H54 (cell line): ENCODE measurements around the gene RBL2.
A peak's percentile ranks its signal among the peaks of the same experiment; 100 is the strongest.
"Not testable (repeated sequence)": the region's sequence is repeated elsewhere in the genome, so short reads cannot be mapped to it uniquely, and the experiment has no call there.

Source experiments
- DNase-seq: peaks from one replicate; pipeline ENCODE4 v3.0.0; 2011; ENCODE audit warnings: low spot score, mixed read lengths; ENCODE audit not compliant: insufficient read length
- FAIRE-seq: peaks from 3 replicates; lab custom pipeline; 2011; peaks lifted over from hg19 to GRCh38; lab: Jason Lieb, UNC
- POLR2A ChIP-seq: IDR thresholded peaks from 2 replicates; pipeline ENCODE4 v1.6.1; 2011; ENCODE audit warnings: low read depth, mild to moderate bottlenecking, low read length

RBL2 gene, protein sequence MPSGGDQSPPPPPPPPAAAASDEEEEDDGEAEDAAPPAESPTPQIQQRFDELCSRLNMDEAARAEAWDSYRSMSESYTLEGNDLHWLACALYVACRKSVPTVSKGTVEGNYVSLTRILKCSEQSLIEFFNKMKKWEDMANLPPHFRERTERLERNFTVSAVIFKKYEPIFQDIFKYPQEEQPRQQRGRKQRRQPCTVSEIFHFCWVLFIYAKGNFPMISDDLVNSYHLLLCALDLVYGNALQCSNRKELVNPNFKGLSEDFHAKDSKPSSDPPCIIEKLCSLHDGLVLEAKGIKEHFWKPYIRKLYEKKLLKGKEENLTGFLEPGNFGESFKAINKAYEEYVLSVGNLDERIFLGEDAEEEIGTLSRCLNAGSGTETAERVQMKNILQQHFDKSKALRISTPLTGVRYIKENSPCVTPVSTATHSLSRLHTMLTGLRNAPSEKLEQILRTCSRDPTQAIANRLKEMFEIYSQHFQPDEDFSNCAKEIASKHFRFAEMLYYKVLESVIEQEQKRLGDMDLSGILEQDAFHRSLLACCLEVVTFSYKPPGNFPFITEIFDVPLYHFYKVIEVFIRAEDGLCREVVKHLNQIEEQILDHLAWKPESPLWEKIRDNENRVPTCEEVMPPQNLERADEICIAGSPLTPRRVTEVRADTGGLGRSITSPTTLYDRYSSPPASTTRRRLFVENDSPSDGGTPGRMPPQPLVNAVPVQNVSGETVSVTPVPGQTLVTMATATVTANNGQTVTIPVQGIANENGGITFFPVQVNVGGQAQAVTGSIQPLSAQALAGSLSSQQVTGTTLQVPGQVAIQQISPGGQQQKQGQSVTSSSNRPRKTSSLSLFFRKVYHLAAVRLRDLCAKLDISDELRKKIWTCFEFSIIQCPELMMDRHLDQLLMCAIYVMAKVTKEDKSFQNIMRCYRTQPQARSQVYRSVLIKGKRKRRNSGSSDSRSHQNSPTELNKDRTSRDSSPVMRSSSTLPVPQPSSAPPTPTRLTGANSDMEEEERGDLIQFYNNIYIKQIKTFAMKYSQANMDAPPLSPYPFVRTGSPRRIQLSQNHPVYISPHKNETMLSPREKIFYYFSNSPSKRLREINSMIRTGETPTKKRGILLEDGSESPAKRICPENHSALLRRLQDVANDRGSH

DNA sequence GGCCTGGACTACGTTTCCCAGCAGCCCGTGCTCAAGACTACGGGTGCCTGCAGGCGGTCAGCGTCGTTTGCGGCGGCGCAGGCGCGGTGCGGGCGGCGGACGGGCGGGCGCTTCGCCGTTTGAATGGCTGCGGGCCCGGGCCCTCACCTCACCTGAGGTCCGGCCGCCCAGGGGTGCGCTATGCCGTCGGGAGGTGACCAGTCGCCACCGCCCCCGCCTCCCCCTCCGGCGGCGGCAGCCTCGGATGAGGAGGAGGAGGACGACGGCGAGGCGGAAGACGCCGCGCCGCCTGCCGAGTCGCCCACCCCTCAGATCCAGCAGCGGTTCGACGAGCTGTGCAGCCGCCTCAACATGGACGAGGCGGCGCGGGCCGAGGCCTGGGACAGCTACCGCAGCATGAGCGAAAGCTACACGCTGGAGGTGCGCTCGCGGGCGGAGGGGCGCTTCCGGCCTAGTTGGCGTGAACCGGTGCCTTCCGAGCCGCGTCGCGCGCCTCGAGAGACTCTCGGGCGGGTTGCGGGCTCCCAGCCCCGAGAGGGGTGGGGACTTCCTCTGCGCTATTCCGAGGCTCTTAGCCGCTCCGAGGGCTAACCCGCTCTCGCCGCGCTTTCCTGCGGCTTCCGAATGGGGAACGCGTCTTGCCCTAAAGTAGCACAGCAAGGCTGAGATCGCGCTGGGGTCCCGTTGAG lies at the start of gene RBL2:
Gene RBL2 (plus strand): TSS at position 95 of the 689 bp plus-strand sequence. CDS start 86 bp downstream, at position 181.
- peak; percentile 63 for DNase-seq
- TF ChIP-seq POLR2A = peak; percentile 49; the same call in 1 of the 2 replicates
- FAIRE-seq = peak; percentile 58

DNA sequence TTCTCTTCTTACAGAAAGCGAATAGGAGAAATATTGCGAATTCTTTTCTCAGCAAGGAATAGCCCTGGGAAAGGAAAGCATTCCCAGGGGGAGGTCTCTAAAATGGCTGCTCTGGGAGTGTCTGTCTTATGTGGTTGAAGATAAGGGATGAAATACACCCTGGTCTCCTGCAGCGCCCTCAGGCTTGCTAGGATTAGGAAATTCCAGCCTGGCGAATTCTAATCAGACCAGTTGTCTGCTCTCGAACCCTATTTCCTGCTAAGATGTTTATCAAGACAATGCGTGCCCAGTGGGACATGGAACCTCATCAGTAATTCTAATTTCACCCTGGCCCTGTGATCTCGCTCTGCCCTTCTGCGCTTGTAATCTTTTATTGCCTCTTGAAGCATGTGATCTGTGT lies 49.7 kb upstream of the RBL2 start:
- not testable (repeated sequence) for FAIRE-seq, DNase-seq

DNA sequence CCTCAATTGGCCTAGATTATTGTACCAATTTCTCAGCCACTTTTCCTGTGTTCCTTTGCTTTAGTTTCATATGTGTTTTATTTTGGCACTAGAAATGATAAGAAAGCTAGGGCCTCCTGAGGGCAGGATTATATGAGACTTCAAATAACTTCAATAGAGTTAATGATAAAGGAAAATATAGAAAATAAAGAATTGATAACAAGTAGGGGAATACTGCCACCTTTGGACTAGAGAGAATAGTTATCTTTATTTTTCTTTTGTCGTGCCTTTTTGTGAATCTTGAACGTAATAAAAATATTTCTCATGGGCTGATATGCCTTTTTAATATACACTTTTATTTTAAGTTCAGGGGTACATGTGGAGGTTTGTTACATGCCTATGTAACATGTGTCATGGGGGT lies 29.3 kb upstream of the RBL2 start:
- DNase-seq (no peak), FAIRE-seq (no peak)
- no peak for TF ChIP-seq POLR2A

DNA sequence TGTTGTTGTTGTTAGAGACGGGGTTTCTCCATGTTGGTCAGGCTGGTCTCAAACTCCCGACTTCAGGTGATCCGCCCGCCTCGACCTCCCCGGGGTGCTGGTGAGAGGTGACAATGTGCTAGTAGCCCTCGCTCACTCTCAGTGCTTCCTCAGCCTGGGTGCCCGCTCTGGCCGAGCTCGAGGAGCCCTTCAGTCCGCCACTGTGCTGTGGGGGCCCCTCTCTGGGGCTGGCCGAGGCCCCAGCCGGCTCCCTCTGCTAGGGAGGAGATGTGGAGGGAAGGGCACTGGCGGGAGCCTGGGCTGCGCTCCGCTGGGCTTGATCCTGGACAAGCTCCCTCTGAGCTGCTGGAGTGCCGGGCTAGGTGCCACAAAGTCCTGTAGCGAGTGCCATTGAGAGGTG lies 21.7 kb upstream of the RBL2 start:
- no peak for TF ChIP-seq POLR2A
- no peak for FAIRE-seq
- DNase-seq = no peak

DNA sequence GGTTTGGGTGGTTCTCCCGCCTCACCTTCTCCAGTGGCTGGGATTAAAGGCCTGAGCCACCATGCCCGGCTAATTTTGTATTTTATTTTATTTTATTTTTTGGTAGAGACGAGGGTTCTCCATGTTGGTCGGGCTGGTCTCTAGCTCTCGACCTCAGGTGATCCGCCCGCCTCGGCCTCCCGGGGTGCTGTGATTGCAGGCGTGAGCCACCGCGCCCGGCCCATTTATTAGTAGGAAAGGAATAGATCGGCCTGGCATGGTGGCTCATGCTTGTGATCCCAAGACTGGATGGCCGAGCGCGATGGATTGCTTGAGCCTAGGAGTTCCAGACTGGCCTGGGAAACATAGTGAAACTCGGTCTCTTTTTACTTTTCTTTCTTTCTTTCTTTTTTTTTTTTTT lies 20.4 kb upstream of the RBL2 start:
- DNase-seq = no peak
- no peak for TF ChIP-seq POLR2A
- FAIRE-seq = no peak

DNA sequence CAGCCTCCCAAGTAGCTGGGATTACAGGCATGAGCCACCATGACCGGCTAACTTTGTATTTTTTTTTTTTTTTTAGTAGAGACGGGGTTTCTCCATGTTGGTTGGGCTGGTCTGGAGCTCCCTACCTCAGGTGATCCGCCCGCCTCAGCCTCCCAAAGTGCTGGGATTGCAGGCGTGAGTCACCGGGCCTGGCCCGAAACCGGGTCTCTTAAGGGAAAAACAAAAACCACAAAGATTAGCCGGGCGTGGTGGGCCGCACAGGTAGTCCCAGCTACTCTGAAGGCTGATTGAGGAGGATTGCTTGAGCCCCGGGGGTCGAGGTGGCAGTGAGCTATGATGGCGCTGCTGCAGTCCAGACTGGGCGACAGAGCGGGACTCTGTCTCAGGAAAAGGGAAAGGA lies 19.9 kb upstream of the RBL2 start:
- no peak for TF ChIP-seq POLR2A
- DNase-seq (no peak), FAIRE-seq (no peak)

DNA sequence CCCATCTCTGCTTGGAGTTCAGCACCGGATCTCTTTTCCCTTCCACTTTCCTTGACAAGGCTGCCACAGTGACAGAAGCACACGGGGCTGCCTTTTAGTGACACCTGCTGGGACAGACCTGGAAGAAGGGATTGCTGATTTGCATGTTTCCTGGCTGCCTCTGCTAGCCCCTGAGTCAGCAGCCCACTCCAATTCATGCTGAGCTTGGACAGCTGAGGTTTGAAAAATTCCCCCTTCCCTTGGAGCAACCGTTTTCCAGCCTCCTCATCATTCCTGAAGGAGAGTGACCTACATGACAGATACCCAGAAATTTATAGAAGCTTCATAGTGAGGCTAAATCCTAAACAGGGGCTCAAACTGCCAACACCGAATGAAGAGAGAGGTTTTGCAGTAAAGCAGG lies 18.8 kb upstream of the RBL2 start:
- peak; percentile 43 for FAIRE-seq

DNA sequence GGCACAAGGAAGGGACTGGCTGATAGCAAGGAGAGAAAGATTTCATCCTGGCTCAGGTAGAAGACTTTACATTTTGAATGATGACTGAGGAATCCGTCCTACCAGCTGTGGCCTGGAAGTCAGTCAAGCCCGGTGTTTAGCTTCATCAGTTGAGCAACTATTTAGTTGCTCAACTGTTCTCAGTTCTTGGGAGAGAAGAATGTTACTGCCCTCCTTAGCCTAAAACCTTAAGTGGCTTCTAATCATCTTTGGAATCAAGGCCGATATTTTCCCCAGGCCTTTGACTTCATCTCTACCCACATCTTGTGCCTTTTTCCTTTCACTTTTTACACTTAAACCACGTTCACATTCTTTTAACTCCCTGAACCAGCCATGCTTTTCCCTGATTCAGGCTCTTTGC lies 17.3 kb upstream of the RBL2 start:
- no peak for DNase-seq
- TF ChIP-seq POLR2A = no peak
- no peak for FAIRE-seq

More for the DNA sequence above, 18.8 kb upstream of the RBL2 start:
- peak; percentile 12 for DNase-seq
- no peak for TF ChIP-seq POLR2A

DNA sequence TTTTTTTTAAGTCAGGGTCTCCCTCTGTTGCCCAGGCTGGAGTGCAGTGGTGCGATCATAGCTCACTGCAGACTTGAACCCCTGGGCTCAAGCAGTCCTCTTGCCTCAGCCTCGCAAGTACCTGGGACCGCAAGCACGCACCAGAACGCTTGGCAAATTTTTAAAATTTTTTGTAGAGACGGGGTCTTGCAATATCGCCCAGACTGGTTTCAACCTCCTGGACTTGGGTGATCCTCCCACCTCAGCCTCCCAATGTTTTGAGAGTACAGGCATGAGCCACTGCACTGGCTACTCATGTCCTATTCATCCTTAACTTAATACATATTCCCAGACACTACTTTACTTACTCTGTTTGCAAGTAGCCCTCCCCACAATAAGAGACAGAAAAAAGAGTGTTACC lies 16.3 kb upstream of the RBL2 start:
- DNase-seq = no peak
- no peak for FAIRE-seq
- TF ChIP-seq POLR2A = no peak

DNA sequence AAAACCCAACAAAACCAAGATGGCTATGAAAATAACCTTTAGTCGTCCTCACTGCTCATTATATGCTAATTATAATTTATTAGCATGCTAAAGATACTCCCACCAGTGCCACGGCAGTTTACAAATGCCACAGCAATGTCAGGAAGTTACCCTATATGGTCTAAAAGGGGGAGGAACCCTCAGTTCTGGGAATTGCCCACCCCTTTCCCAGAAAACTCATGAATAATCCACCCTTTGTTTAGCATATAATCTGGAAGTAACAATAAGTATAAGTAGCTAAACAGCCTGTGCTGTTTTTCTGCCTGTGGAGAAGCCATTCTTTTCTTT lies 14.9 kb upstream of the RBL2 start:
- not testable (repeated sequence) for DNase-seq, FAIRE-seq

DNA sequence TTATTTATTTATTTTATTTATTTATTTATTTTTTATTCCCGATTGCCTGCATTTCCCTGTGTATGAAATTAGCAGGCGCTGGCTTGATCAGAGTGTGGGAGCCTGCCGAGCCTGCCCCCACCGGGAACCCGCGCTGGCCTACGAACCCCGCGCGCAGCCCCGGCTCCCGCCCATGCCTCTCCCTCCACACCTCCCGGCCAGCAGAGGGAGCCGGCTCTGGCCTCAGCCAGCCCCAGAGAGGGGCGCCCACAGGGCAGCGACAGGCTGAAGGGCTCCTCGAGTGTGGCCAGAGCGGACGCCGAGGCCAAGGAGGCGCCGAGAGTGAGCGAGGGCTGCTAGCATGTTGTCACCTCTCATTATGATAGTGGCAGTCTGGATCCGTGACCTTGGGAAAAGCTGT lies 13.0 kb upstream of the RBL2 start:
- FAIRE-seq = no peak
- TF ChIP-seq POLR2A = no peak
- DNase-seq = no peak

DNA sequence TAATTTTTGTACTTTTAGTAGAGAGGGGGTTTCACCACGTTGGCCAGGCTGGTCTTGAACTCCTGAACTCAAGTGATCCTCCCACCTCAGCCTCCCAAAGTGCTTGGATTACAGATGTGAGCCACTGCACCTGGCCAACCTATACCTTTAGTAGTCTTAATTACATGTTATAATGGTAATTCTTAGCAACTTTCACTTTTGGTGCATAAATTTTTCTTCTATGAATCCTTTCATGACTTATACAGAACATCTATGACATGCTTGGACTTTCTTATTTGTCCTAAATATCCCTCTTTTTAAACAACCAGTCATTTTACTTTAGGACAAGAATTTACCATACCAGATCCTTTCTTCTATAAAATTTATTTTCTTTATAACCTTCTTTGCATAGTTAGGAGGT lies 10.3 kb upstream of the RBL2 start:
- DNase-seq, FAIRE-seq: not testable (repeated sequence)

DNA sequence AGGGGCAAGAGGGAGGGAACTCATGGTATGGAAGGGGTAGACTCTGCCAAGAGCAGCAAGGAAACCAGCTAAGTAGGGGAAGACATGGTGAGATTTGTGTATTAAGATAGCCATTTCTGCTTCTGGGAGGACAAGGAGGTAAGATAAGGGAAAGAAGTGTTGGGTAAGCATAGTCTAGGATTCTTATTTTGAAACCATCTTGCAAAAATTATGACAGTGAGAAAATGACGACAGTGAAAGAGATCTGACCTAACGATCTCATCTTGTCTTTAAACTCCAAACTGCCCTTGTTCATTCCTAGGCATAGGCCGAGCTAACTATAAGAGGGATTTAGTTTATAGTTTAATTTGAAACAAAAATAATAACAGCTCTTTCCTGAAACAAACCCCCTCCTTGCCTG lies 5.6 kb upstream of the RBL2 start:
- TF ChIP-seq POLR2A = no peak
- DNase-seq (no peak), FAIRE-seq (no peak)
